RWPE1 (cell line): Measurements from ENCODE around the gene AUTS2.

Experiments used
- CTCF ChIA-PET: fragments of 350-600 bp; sonication (Branson Sonifier 250); formaldehyde crosslinking; extraction: SDS; loops from one replicate; lab custom pipeline; 2021; lab: Yijun Ruan, JAX
- POLR2A ChIA-PET: fragments of 400-600 bp; formaldehyde crosslinking; extraction: SDS; loops from one replicate; lab custom pipeline; 2020; ENCODE audit warnings: antibody characterized with exemption; ENCODE audit not compliant: low non-redundant PET; lab: Yijun Ruan, JAX
- DNase-seq: peaks from one replicate; pipeline ENCODE4 v3.0.0; 2012; ENCODE audit warnings: low spot score
- H3K27ac ChIP-seq: fragments of 450-650 bp; 2 replicates; pipeline ENCODE4 v1.5.1; 2017
- TF ChIP-seq, protein P1 (sequence below): fragments of 450-650 bp; conservative IDR thresholded peaks from 2 replicates; pipeline ENCODE4 v1.5.1; 2017; ENCODE audit warnings: low read depth, mild to moderate bottlenecking

Gene AUTS2

DNA sequence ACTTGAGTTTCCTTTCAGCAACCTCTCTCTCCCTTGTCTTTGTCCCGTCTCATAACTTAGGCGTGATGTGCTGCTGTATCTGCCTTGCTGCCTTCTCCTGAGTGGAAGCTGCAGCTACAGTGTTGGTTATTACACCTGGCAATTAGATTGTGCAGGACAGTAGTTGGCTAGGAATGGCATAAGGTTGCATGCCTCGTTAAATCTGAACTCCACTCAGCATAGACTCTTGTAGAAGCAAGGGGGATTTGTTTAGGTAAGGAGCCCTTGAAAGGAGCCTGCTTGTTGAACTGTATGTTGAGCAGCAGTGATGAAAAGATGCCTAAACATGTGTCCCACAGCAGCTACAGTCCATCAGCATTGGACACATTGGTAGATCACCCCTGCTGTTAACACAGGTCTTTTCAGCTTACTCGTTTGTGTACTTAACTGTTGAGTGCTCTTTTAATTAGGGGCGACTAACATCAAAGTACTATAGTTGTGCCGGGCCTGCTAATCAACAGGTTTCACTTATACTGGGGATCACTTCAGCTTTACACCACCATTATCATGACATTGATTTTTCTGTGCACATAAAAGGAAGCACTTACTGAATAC is 225.0 kb downstream of the AUTS2 start:
- no peak overlapping the region for H3K27ac ChIP-seq
- CTCF ChIA-PET = interaction anchor here (1.0 kb wide), 1 partner anchor 13 kb away, joined by 3 read pairs; no protein-coding TSS in a partner anchor
- no peak for DNase-seq
- POLR2A ChIA-PET = no interaction called here
- TF ChIP-seq, protein P1, sequence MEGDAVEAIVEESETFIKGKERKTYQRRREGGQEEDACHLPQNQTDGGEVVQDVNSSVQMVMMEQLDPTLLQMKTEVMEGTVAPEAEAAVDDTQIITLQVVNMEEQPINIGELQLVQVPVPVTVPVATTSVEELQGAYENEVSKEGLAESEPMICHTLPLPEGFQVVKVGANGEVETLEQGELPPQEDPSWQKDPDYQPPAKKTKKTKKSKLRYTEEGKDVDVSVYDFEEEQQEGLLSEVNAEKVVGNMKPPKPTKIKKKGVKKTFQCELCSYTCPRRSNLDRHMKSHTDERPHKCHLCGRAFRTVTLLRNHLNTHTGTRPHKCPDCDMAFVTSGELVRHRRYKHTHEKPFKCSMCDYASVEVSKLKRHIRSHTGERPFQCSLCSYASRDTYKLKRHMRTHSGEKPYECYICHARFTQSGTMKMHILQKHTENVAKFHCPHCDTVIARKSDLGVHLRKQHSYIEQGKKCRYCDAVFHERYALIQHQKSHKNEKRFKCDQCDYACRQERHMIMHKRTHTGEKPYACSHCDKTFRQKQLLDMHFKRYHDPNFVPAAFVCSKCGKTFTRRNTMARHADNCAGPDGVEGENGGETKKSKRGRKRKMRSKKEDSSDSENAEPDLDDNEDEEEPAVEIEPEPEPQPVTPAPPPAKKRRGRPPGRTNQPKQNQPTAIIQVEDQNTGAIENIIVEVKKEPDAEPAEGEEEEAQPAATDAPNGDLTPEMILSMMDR = no peak

- H3K27ac ChIP-seq = no peak overlapping the region
Observed at GRCh38 chr7:69825113-69825972, 227.1 kb downstream of the AUTS2 start.

DNA sequence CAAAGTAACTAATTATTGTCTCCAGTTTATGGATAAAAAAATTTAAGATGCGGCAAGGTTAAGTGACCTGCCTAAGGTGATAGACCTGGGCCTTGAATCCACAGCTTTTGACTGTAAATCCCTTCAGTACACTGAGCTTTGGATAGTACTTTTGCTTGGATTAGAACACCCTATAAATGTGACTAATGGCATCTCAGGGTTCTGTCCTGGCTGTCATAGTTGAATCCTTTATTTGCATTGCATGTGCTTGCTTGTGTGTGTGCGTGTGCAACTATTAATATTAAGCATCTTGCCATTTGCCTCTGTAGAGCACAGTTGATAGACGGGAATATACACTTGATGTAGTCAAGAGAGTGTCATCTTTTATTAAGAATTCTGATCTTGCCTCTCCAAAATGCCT is 228.0 kb downstream of the AUTS2 start:
- CTCF ChIA-PET = no interaction called here
- POLR2A ChIA-PET = no interaction called here
- H3K27ac ChIP-seq = no peak overlapping the region
- DNase-seq = no peak
- TF ChIP-seq, protein P1 = no peak

More at GRCh38 chr7:69825113-69825972, 227.1 kb downstream of the AUTS2 start:
- POLR2A ChIA-PET = no interaction called here
- DNase-seq = no peak
- CTCF ChIA-PET = interaction anchor here (1.1 kb wide), 1 partner anchor 41 kb away, joined by 4 read pairs; no protein-coding TSS in a partner anchor
- TF ChIP-seq, protein P1 = no peak

- POLR2A ChIA-PET = no interaction called here
Observed at GRCh38 chr7:69827140-69827539, 228.9 kb downstream of the AUTS2 start.

DNA sequence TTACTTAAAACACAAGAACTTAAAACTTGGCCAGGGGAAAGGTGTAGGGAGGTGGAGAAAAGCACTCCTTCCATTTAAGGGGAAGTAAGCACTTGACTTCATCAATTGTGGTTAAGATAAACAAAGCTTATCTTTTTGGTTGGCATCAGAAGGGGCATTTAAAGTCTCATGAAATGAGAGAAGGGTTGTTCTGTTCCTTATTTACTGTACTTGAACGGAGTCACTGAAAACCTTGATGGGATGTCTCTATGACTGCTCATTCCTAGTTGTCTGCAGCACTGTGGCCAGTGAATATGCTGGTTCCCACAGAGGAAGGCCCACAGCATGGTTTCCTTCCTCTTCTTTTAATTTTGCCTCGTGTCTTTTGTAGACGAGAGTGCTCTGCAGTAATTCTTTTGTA is 229.3 kb downstream of the AUTS2 start:
- TF ChIP-seq, protein P1 = no peak
- no peak overlapping the region for H3K27ac ChIP-seq
- ChIA-PET POLR2A (no interaction called here), CTCF (no interaction called here)
- DNase-seq = no peak

More at GRCh38 chr7:69827140-69827539, 228.9 kb downstream of the AUTS2 start:
- TF ChIP-seq, protein P1 = no peak
- DNase-seq = no peak
- CTCF ChIA-PET = interaction anchor here (0.7 kb wide), 1 partner anchor 104 kb away, joined by 4 read pairs; no protein-coding TSS in a partner anchor
- H3K27ac ChIP-seq = no peak overlapping the region

- TF ChIP-seq, protein P1 = no peak
- CTCF ChIA-PET = no interaction called here
- POLR2A ChIA-PET = no interaction called here
- no peak for DNase-seq
- H3K27ac ChIP-seq = no peak overlapping the region
Observed at GRCh38 chr7:69832356-69832755, 234.1 kb downstream of the AUTS2 start.
